GM12892 (cell line): ENCODE measurements around the gene SDCBP2.
A peak's percentile ranks its signal among the peaks of the same experiment; 100 is the strongest.

ENCODE experiments used
- DNase-seq: peaks from one replicate; pipeline ENCODE4 v3.0.0; 2011; ENCODE audit not compliant: insufficient read length
- FAIRE-seq: peaks from 2 replicates; lab custom pipeline; 2011; peaks lifted over from hg19 to GRCh38; lab: Jason Lieb, UNC
- POLR2A ChIP-seq: IDR thresholded peaks from 2 replicates; pipeline ENCODE4 v1.6.1; 2011; ENCODE audit warnings: low read depth, low read length, control low read depth
- POLR2AphosphoS5 ChIP-seq: IDR thresholded peaks from 2 replicates; pipeline ENCODE4 v1.6.1; 2011; ENCODE audit warnings: low read depth, low read length, control low read depth
- TAF1 ChIP-seq: IDR thresholded peaks from 2 replicates; pipeline ENCODE4 v1.6.1; 2011; ENCODE audit warnings: low read depth, mild to moderate bottlenecking, control low read depth, low read length, borderline replicate concordance

Gene SDCBP2

DNA sequence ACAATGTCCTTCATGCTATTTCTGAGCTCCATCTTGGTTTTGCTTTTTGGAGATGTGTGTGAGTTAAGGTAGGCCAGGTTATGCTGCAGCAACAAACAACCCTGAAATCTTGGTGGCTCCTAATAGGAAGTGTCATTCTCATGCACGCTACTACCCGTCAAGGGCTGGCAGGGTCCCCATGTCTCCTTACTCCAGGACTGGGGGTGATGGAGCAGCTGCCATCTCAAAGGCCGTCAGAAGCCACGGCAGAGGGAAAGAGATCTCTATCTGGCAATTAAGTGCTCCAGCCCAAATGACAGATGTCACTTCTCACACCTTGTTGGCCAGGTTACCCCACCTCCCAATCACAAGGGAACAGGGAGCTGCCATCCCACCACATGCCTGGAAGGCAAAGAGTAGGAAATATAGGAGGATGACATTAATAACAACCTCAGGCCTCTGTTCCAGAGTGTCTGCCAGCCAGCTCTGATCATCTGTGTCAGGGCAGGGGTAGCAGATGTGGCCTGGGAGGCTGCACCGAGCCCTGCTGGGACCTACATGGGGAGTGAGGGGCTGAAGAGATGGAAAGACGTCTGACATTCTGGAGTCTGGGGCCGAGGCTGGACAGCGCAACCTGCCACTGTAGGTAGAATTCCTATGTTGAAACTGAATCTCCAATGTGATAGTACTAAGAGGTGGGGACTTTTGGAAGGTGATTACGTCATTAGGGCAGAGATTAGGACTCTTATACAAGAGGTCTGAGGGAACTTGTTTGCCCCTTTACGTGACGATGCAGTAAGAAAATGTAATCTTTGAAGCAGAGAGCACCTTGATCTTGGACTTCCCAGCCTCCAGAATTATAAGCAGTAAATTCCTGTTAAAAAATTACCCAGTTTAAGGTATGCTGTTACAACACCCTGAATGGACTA lies 4.8 kb upstream of the SDCBP2 start:
- FAIRE-seq (no peak), DNase-seq (no peak)
- TF ChIP-seq TAF1 (no peak), POLR2AphosphoS5 (no peak), POLR2A (no peak)

DNA sequence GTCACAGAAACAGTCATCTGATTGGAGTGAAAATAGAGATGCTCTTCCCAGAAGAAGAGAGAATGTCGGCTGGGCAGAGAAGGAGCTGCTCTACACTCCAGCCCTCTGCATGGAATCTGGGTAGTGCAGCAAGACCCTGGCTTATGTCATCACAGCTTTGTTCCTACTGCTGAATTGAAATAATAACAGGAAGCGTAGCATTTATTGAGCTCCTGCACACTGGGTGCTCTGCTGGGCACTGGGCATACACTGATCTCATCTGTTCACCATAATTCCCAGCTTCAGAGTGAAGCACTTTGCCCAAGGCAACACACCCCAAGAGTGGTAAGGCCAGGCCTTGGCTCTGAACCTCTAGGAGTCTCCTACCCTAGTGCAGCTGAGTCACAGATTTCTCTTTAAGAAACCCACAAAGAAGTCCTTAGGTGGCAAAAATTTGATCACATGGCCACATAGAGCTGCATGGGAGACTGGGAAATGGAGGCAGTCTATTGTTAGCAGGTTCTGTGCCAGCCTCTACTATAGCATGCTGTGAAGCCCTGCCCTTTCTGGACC lies 3.9 kb upstream of the SDCBP2 start:
- no peak for DNase-seq
- FAIRE-seq, result no peak
- TF ChIP-seq POLR2A (no peak), POLR2AphosphoS5 (no peak), TAF1 (no peak)

DNA sequence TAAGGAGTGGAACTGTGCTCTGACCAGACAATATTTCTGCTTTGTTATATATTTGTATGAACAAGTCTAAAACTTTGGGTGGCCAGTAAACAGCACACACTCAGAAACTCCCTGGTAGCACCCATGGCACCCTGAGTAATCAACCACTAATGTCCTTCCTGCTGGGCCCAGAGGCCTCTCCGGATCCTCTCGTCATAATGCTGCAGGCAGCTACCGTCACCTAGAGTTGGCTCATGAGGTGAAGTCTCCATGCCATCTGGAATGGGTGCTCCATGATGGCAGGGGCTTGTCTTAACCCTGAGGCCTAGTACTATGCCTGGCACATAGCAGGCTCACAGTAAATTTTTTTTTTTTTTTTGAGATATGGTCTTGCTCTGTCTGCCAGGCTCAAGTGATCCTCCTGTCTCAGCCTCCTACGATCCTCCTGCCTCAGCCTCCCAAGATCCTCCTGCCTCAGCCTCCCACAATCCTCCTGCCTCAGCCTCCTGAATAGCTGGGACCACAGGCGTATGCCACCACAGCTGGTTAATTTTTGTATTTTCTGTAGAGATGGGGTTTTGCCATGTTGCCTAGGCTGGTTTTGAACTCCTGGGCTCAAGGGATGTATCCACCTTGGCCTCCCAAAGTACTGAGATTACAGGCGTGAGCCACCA lies 3.0 kb upstream of the SDCBP2 start:
- FAIRE-seq (no peak), DNase-seq (no peak)
- TF ChIP-seq POLR2A, result no peak
- TF ChIP-seq TAF1, result no peak
- TF ChIP-seq POLR2AphosphoS5, result no peak

DNA sequence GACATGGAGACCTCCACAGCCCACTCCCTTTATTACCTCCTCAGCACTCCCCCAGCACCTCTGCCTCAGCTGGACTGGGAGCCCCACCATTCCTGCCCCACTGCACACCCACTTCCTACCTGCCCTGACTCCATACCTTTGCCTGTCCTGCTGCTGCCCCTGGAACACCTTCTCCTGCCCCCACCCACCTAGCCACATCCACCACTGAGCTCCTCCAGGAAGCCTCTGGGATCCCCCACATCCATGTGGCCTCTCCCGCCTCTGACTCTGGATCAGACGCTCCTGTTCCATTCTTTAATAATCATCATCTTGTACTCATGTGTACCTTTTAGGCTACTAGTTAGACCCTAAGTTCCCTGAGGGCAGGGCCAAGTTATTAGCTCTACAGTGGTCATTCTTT lies 2.2 kb upstream of the SDCBP2 start:
- FAIRE-seq (no peak), DNase-seq (no peak)
- no peak for TF ChIP-seq TAF1
- TF ChIP-seq POLR2AphosphoS5, result no peak

DNA sequence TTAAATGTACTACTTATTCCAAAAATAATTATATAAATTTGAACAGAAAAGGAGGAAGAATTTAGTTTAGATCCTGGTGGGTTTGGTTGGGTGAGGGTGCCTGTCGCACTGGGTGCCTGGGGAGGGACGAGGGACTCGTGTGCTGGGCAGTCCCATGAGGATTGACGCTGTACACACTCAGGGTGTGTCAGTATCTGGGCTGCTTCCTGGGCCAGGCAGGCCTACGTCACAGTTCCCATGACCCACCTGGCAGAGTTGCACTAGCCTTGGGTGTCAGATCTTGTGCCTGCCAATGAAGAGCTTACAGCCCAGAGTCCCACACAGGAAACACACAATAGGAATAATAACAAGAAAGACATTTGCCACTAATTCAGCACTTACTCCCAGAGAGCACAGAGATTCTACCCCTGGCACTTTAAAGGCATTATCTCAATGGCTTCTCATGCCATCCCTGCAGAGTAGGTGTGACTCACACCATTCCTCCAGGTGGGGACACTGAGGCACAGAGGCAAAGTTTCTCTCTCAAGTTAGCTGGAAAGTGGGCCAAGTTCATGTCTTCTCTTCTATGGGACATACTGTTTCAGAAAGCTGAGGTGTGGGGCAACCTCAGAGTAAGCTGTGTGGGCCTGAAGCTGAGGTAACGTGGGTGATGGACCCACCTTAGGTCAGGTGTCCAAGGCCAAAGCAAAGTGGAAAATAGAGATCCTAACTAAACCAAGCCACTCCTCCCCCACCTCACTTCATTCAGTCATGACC lies 1.3 kb upstream of the SDCBP2 start:
- TF ChIP-seq TAF1, result no peak
- no peak for TF ChIP-seq POLR2A
- no peak for TF ChIP-seq POLR2AphosphoS5
- DNase-seq (no peak), FAIRE-seq (peak; percentile 21)

DNA sequence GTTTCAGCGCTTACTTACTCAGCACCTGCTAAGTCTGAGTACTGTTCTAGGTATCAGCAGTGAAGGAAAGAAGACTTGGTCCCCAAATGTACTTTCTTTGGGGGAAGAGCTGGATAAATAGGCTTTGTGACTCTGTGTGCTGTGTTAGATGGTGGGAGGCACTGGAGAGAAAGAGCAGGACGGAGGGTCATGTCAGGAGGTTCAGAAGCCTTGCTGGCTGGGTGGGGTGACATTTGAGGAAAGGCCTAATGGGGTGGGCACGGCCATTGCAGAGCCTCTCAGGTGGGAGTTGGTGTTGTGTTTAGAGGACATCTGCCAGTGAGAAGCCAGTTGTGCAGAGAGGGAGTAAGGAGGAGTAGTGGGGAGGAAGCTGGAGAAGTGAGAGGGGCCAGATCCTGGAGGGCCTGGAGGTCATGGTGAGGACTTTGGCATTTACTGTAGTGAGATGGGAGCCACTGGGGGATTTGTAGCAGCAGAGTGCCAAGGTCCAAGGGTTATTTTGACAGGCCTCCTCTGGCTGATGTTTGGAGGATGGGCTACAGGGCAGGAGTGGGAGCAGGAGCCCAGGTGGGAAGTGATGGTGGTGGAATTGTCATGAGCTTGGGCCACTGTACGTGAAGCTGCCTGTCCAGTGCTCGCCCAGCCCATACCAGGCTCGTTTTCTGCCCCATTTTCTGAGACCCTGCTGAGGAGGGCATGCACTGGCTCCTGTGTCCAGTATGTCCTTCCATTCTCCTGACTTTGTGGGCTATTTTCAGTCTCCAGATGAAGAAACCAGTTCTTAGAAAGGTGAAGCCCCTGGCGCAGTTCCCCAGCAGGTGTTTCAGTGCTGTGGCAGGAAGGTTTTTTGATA lies 886 bp downstream of the SDCBP2 start:
- no peak for TF ChIP-seq POLR2A
- TF ChIP-seq TAF1, result no peak
- TF ChIP-seq POLR2AphosphoS5, result no peak
- no peak for FAIRE-seq
- no peak for DNase-seq

DNA sequence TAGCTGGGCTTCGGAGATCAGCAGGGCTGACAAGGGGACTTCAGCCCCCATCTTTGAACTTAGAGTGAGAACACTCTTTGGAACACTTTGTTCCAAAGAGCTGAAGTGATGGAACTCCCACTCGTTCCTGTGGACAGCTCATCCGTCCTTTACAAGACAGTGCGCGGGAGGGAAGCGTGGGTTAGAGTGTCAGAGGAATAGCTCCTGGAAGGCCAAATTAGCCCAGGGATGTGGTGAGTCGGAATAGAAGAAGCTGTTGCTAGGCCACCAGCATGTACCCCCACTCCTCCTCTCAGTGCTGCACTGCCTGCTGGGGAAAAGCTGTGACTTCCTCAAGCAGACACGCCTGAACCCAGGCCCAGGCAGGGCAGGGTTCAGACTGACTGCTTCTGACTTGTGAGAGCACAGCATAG lies 1.7 kb downstream of the SDCBP2 start:
- no peak for DNase-seq
- TF ChIP-seq POLR2A (no peak), POLR2AphosphoS5 (no peak), TAF1 (no peak)
- FAIRE-seq, result peak; percentile 21

DNA sequence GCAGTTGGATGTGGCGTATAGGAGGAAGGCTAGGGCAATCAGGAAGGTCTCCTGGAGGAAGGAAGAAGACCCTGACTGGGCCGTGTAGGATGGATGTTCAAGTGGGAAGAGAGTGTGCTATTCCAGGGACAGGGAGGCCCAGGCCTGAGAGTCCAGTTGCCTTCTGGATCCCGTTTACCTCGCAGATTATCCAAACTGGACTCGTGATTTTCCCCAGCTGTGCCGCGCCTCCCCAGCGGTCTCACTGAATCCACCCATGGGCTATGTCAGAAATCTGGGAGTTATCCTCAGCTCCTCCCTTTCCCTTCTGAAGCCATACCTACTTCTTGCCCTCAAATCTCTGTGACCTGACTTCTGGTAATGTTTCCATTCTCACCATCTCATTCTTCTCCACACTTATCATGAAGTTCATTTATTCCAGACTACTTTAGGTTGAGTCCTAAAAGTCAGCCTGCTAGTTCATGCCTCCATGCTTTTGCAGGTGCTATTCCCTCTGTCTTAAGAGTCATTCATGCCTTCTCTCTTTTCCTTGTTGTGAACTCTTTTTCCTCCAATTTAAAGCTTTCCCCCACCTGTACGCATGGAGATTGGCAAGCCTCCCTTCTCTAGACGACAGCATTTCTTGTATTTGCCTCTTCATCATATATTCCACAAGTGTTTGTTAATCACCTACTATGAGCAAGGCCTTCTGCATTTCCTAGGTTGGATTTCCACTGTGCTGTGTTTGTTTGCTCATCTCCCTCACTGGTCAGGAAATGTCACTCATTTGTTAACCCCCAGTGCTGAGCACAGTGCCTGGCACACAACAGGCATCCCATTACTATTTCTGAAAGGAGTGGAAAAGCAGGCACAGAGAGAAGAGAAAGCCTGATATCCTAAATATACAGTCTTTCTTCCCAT lies 2.7 kb downstream of the SDCBP2 start:
- no peak for DNase-seq
- FAIRE-seq, result peak; percentile 46
- TF ChIP-seq POLR2A, result no peak
- 0 out of 2 replicates have a peak, but pooled peaks have one; percentile 33 for TF ChIP-seq POLR2AphosphoS5
- TF ChIP-seq TAF1, result no peak

DNA sequence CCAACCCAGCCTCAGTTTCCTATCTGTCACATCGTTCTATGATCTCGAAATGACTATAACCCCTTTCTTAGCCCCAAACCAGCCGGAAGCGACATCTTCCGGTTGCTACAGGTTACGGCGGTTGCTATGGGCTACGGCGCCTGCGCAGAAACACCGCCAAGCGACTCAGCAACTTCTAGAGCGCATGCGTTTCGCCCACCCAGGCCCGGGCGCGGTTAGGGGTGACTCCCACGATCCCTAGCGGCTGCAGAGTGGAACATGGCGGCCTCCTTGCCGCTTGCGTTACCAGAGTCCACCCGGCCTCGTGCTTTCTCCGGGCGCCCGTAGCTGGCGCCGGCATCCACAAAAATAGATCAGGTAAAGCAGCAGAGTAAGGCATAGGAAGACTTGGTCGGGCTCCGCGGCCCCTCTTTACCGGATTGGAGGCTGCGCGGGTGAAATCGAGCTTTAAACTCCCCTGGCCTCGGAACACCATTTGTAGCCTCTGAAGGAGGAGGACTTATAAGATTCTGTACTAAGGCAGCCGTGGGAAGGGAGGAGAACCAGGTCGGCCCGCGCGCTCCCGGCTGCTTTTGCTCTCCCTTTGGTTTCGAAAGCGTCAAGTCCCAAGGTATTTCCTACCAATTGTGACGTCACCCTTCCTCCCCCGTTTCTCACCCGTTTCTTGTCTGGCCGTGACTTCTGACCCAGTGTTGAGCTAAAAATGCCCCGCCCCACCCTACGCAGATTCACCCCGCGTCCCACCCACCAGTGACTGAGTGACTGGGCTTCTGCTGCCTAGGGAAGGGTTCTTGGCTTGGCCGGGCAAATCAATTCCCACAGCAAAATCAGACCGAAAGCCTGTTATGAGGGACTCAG lies 3.5 kb downstream of the SDCBP2 start:
- DNase-seq (peak; percentile 96), FAIRE-seq (peak; percentile 100)
- peak; percentile 94 for TF ChIP-seq POLR2AphosphoS5
- TF ChIP-seq TAF1, result peak; percentile 71
- peak; percentile 97 for TF ChIP-seq POLR2A
